NOMO-1 treated with dmso at 0.1 percent for 144 hours (cell line): ENCODE data around the gene EPHA2.
"Not testable (repeated sequence)": the region's sequence is repeated elsewhere in the genome, so short reads cannot be mapped to it uniquely, and the experiment has no call there.

Experiments used
- DNase-seq: peaks from one replicate; lab custom pipeline; 2025; ENCODE audit not compliant: unreplicated experiment; lab: John Stamatoyannopoulos, UW

EPHA2 gene

GRCh38 chr1:16155537-16156410 lies at the start of gene EPHA2:
Gene EPHA2, minus strand, starts transcription at chr1:16156069. Its CDS starts 137 bp downstream, at chr1:16155932.
- DNase-seq, result no peak

- no peak for DNase-seq
These were observed 49.4 kb upstream of the EPHA2 start for GRCh38 chr1:16205334-16205671.

- no peak for DNase-seq
These were observed 48.9 kb upstream of the EPHA2 start for GRCh38 chr1:16204634-16205333.

- DNase-seq, result no peak
These were observed 48.3 kb upstream of the EPHA2 start for GRCh38 chr1:16204216-16204615.

GRCh38 chr1:16203550-16203949 lies 47.7 kb upstream of the EPHA2 start:
- DNase-seq, result no peak

- no peak for DNase-seq
These were observed 46.7 kb upstream of the EPHA2 start for GRCh38 chr1:16202281-16203210.

GRCh38 chr1:16199700-16200099 lies 43.8 kb upstream of the EPHA2 start:
- no peak for DNase-seq

- DNase-seq, result no peak
These were observed 43.3 kb upstream of the EPHA2 start for GRCh38 chr1:16199157-16199501.

- no peak for DNase-seq
These were observed 42.7 kb upstream of the EPHA2 start for GRCh38 chr1:16198444-16199156.

GRCh38 chr1:16196874-16197273 lies 41.0 kb upstream of the EPHA2 start:
- DNase-seq, result no peak

GRCh38 chr1:16196139-16196538 lies 40.3 kb upstream of the EPHA2 start:
- not testable (repeated sequence) for DNase-seq

GRCh38 chr1:16195518-16195905 lies 39.6 kb upstream of the EPHA2 start:
- DNase-seq, result no peak

GRCh38 chr1:16191916-16192546 lies 36.2 kb upstream of the EPHA2 start:
- no peak for DNase-seq

GRCh38 chr1:16191309-16191708 lies 35.4 kb upstream of the EPHA2 start:
- DNase-seq, result no peak

GRCh38 chr1:16189921-16190621 lies 34.2 kb upstream of the EPHA2 start:
- no peak for DNase-seq

- no peak for DNase-seq
These were observed 33.1 kb upstream of the EPHA2 start for GRCh38 chr1:16189003-16189402.

GRCh38 chr1:16187748-16188401 lies 32.0 kb upstream of the EPHA2 start:
- peak; percentile 37 for DNase-seq

- DNase-seq, result no peak
These were observed 30.9 kb upstream of the EPHA2 start for GRCh38 chr1:16186655-16187235.
